ENCODE measurements around the gene ILDR2.

ILDR2 gene, protein sequence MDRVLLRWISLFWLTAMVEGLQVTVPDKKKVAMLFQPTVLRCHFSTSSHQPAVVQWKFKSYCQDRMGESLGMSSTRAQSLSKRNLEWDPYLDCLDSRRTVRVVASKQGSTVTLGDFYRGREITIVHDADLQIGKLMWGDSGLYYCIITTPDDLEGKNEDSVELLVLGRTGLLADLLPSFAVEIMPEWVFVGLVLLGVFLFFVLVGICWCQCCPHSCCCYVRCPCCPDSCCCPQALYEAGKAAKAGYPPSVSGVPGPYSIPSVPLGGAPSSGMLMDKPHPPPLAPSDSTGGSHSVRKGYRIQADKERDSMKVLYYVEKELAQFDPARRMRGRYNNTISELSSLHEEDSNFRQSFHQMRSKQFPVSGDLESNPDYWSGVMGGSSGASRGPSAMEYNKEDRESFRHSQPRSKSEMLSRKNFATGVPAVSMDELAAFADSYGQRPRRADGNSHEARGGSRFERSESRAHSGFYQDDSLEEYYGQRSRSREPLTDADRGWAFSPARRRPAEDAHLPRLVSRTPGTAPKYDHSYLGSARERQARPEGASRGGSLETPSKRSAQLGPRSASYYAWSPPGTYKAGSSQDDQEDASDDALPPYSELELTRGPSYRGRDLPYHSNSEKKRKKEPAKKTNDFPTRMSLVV

DNA sequence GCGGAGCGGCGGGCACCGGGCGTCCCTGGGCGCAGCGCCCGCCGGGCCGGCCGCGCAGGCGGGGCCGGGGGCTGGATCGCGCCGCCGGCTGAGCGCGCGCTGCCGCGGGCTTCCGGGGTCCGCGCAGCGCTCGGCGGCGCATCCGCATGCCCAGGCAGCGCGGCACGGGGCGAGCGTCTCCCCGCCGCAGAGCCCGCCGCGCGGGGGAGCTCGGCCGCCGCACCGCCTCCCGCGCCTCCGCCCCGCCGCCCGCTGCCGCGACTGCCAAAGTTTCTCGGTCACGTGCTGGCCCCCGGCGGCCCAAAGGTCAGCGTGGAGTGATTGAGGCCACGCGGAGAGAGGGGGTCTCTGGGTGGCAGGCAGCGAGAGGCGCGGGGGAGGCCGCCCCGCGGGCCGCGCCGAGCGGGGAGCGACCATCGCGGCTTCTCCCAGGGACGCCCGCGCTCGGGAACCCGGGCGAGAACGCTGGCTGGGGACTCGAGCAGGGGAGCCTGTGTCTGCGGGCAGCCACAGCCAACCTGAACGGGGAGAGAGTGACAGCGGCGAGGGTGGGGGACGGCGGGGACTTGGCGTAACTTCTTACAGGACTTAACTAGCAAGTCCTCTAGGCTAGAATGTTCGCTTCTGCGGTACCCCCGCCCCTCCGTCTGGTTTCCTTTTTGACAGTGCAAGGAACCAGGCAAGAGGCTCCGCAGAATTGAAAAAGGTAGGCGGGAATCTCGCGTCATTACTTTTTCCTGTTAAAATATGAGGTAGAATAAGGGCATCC is at the start of gene ILDR2:
Gene ILDR2 (minus strand): TSS at position 180 of the 769 bp plus-strand sequence. CDS start 272 bp downstream, outside the sequence.
- Mint-ChIP-seq H3K4me3 (peak within 1 kb of the TSS; percentile 99), H3K9me3 (no peaks in the 10 kb centered on the region), H3K27me3 (peaks cover 4% of the 10 kb centered on the region), H3K27ac (peak within 1 kb of the TSS; percentile 94), H3K36me3 (peaks cover 3% of the 10 kb centered on the region), H3K4me1 (peaks cover 40% of the 10 kb centered on the region)

- H3K36me3 Mint-ChIP-seq = peaks cover 3% of the 10 kb centered on the region
Measured at GRCh38 chr1:167022384-167022783, 47.0 kb upstream of the ILDR2 start.

GRCh38 chr1:167016100-167016750 is 40.9 kb upstream of the ILDR2 start:
- H3K27me3 Mint-ChIP-seq = peaks cover 4% of the 10 kb centered on the region
- no peak overlapping the region for H3K27ac Mint-ChIP-seq
- H3K9me3 Mint-ChIP-seq = no peaks in the 10 kb centered on the region
- H3K36me3 Mint-ChIP-seq = no peaks in the 10 kb centered on the region
- no peak overlapping the region for H3K4me3 Mint-ChIP-seq
- peaks cover 1% of the 10 kb centered on the region for H3K4me1 Mint-ChIP-seq

More at GRCh38 chr1:167022384-167022783, 47.0 kb upstream of the ILDR2 start:
- H3K27ac Mint-ChIP-seq = no peak overlapping the region
- no peak overlapping the region for H3K4me3 Mint-ChIP-seq
- no peaks in the 10 kb centered on the region for H3K9me3 Mint-ChIP-seq
- H3K4me1 Mint-ChIP-seq = no peaks in the 10 kb centered on the region
- H3K27me3 Mint-ChIP-seq = peaks cover 10% of the 10 kb centered on the region

- H3K4me1 Mint-ChIP-seq = peaks cover 9% of the 10 kb centered on the region
- H3K36me3 Mint-ChIP-seq = peaks cover 1% of the 10 kb centered on the region
- no peak overlapping the region for H3K27ac Mint-ChIP-seq
- H3K4me3 Mint-ChIP-seq = no peak overlapping the region
- peaks cover 8% of the 10 kb centered on the region for H3K27me3 Mint-ChIP-seq
- H3K9me3 Mint-ChIP-seq = no peaks in the 10 kb centered on the region
Measured at GRCh38 chr1:167013108-167013929, 38.0 kb upstream of the ILDR2 start.

- no peaks in the 10 kb centered on the region for H3K9me3 Mint-ChIP-seq
- no peak overlapping the region for H3K27ac Mint-ChIP-seq
- peaks cover 8% of the 10 kb centered on the region for H3K27me3 Mint-ChIP-seq
- peaks cover 1% of the 10 kb centered on the region for H3K36me3 Mint-ChIP-seq
- H3K4me3 Mint-ChIP-seq = no peak overlapping the region
- peaks cover 9% of the 10 kb centered on the region for H3K4me1 Mint-ChIP-seq
Measured at GRCh38 chr1:167012570-167012969, 37.2 kb upstream of the ILDR2 start.

- no peaks in the 10 kb centered on the region for H3K9me3 Mint-ChIP-seq
- H3K4me3 Mint-ChIP-seq = no peak overlapping the region
- H3K4me1 Mint-ChIP-seq = peaks cover 9% of the 10 kb centered on the region
- peaks cover 8% of the 10 kb centered on the region for H3K27me3 Mint-ChIP-seq
- no peak overlapping the region for H3K27ac Mint-ChIP-seq
- peaks cover 1% of the 10 kb centered on the region for H3K36me3 Mint-ChIP-seq
Measured at GRCh38 chr1:167011560-167012191, 36.3 kb upstream of the ILDR2 start.

DNA sequence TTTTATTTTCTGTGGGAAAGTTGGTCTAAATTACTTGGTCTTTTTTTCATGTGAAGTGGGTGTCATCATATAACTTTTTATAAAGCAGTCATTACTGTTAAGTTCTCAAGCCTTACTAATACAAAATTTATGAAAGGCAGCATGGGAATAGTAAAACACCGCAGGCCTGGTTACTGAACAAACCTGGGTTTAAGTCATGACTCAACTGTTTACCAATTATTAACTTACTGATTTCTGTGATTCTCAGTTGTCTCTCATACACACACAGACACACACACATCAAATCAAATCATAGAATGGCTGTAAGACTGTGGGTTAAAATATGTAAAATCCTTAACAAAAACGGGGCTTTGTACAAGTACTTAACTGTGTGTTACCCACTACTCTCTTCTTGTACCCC is 28.4 kb upstream of the ILDR2 start:
- Mint-ChIP-seq H3K27me3 (no peaks in the 10 kb centered on the region), H3K4me3 (no peak overlapping the region), H3K36me3 (peaks cover 2% of the 10 kb centered on the region), H3K4me1 (no peaks in the 10 kb centered on the region), H3K27ac (no peak overlapping the region), H3K9me3 (peaks cover 5% of the 10 kb centered on the region)

GRCh38 chr1:167002354-167002753 is 27.0 kb upstream of the ILDR2 start:
- H3K4me1 Mint-ChIP-seq = no peaks in the 10 kb centered on the region

GRCh38 chr1:167000546-167000945 is 25.2 kb upstream of the ILDR2 start:
- Mint-ChIP-seq H3K36me3 (peaks cover 2% of the 10 kb centered on the region), H3K9me3 (peaks cover 5% of the 10 kb centered on the region), H3K27me3 (peaks cover 4% of the 10 kb centered on the region), H3K27ac (no peak overlapping the region), H3K4me1 (no peaks in the 10 kb centered on the region), H3K4me3 (no peak overlapping the region)

More at GRCh38 chr1:167002354-167002753, 27.0 kb upstream of the ILDR2 start:
- Mint-ChIP-seq H3K27ac (no peak overlapping the region), H3K27me3 (peaks cover 3% of the 10 kb centered on the region), H3K4me3 (no peak overlapping the region), H3K36me3 (peaks cover 2% of the 10 kb centered on the region), H3K9me3 (peaks cover 5% of the 10 kb centered on the region)

GRCh38 chr1:166999500-167000055 is 24.2 kb upstream of the ILDR2 start:
- H3K4me3 Mint-ChIP-seq = no peak overlapping the region
- H3K36me3 Mint-ChIP-seq = peaks cover 2% of the 10 kb centered on the region
- H3K27ac Mint-ChIP-seq = no peak overlapping the region
- no peaks in the 10 kb centered on the region for H3K4me1 Mint-ChIP-seq
- peaks cover 4% of the 10 kb centered on the region for H3K27me3 Mint-ChIP-seq
- H3K9me3 Mint-ChIP-seq = peaks cover 5% of the 10 kb centered on the region

DNA sequence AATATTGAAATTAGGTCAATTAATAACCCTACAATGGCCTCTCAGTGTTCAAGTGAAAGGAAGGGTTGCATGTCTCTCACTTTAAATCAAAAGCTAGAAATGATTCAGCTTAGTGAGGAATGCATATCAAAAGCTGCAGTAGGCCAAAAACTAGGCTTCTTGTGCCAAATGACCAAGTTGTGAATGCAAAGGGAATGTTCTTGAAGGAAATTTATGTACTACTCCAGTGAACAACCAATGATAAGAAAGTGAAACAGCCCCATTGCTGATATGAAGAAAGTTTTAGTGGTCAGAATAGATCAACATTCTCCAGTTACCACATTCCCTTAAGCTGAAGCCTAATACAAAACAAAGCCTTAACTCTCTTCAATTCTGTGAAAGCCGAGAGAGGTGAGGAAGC is 23.7 kb upstream of the ILDR2 start:
- no peak overlapping the region for H3K4me3 Mint-ChIP-seq
- peaks cover 5% of the 10 kb centered on the region for H3K9me3 Mint-ChIP-seq
- H3K27ac Mint-ChIP-seq = no peak overlapping the region
- peaks cover 2% of the 10 kb centered on the region for H3K36me3 Mint-ChIP-seq
- H3K4me1 Mint-ChIP-seq = no peaks in the 10 kb centered on the region
- peaks cover 4% of the 10 kb centered on the region for H3K27me3 Mint-ChIP-seq

- H3K9me3 Mint-ChIP-seq = no peaks in the 10 kb centered on the region
- peaks cover 9% of the 10 kb centered on the region for H3K27me3 Mint-ChIP-seq
- no peaks in the 10 kb centered on the region for H3K4me1 Mint-ChIP-seq
- H3K4me3 Mint-ChIP-seq = no peak within 1 kb of the TSS
- H3K36me3 Mint-ChIP-seq = no peaks in the 10 kb centered on the region
- H3K27ac Mint-ChIP-seq = no peak within 1 kb of the TSS
Measured at GRCh38 chr1:166988974-166989515, 13.7 kb upstream of the ILDR2 start, which contains the start of gene MAEL. Gene MAEL, plus strand, starts transcription at chr1:166989280. Its CDS starts 73 bp downstream, at chr1:166989353.

- Mint-ChIP-seq H3K27me3 (peaks cover 9% of the 10 kb centered on the region), H3K4me3 (no peak overlapping the region), H3K36me3 (no peaks in the 10 kb centered on the region), H3K27ac (no peak overlapping the region), H3K4me1 (peaks cover 5% of the 10 kb centered on the region), H3K9me3 (no peaks in the 10 kb centered on the region)
Measured at GRCh38 chr1:166981589-166981988, 6.2 kb upstream of the ILDR2 start.

GRCh38 chr1:166980818-166981217 is 5.5 kb upstream of the ILDR2 start:
- no peak overlapping the region for H3K27ac Mint-ChIP-seq
- H3K4me3 Mint-ChIP-seq = no peak overlapping the region
- no peaks in the 10 kb centered on the region for H3K9me3 Mint-ChIP-seq
- peaks cover 7% of the 10 kb centered on the region for H3K27me3 Mint-ChIP-seq
- no peaks in the 10 kb centered on the region for H3K36me3 Mint-ChIP-seq
- H3K4me1 Mint-ChIP-seq = peaks cover 12% of the 10 kb centered on the region

Data from activated naive CD4-positive, alpha-beta T cell treated with anti-CD3 and anti-CD28 coated beads, Interleukin-2, amount 50 U/mL, for 24 hours (primary cell).